Measurements from ENCODE around the gene UGT2A1.

- TF ChIP-seq CTCF (IDR thresholded peaks at IDR 0.05) (no peak), POLR2A (IDR thresholded peaks at IDR 0.05) (no peak)
Measured at GRCh38 chr4:69653147-69653546, at the start of gene UGT2A1.
